ENCODE data around the gene TCEANC2.
"Not testable (repeated sequence)": the region's sequence is repeated elsewhere in the genome, so short reads cannot be mapped to it uniquely, and the experiment has no call there.

Gene TCEANC2

DNA sequence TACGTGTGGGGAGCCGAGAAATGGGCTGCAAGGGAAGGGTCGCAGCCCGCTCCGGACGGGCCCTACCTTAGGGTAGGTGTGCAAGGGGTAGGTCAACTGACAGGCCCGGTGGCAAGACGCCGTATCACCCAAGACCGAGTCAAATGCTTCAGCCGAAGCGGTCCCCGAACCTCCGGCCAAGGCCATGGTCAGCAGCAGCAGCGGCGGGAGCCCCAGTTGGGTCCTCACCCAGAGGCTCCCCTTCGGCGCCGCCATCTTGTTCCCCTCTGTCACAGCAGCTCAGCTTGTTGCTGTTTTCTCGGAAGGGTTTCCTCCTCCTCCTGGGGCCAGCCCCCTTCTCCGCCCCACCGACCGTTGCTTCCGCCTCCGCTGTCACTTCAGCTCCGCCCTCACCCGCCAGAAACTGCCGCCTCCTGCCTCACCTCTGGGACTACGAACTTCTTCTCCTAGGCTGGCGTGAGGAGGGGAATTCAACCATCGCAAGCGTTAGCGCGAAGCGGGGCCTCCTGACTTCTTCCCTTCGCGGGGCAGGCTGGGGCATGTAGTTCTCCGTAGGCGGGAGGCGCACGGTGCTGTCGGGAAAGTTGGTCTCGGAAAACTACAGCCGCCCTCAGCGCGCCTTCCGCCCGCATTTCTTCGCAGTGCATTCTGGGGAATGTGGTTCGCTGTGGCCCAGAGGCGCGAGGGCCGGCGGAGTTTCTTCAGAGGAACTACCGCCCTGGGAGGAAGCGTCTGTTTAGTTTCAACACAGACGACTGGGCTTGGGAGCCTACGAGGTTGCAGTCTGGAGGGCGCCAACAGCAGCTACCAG lies at the start of gene TCEANC2, which contains the start of gene TMEM59:
Gene TCEANC2, plus strand, starts transcription at position 675 of the 811 bp plus-strand sequence. CDS start 815 bp downstream, outside the sequence.
Gene TMEM59, minus strand, starts transcription at position 271 of the 811 bp plus-strand sequence. Its CDS starts 16 bp downstream, at position 255.
- DNase-seq: peak; percentile 96

- DNase-seq: peak; percentile 28
Observed at GRCh38 chr1:54003750-54004480, 49.5 kb upstream of the TCEANC2 start.

DNA sequence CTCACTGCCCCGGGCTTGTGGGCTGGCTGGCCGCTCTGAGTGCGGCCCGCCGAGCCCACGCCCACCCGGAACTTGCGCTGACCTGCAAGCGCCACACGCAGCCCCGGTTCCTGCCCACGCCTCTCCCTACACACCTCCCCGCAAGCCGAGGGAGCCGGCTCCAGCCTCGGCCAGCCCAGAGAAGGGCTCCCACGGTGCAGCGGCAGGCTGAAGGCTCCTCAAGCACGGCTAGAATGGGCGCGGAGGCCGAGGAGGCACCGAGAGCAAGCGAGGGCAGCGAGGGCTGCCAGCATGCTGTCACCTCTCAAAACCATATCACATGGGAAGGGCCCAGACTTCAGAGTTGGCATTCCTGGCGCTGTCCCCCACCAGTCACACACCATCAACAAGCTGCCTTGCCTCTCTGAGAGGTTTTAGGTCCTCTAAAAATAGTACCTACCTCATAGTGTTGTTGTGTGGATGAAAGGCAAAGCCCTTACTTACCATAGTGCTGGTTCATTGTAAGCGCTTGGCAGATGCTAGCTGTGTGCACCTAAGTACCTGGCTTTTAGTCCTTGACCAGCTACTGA lies 48.8 kb upstream of the TCEANC2 start:
- DNase-seq: peak; percentile 4

- DNase-seq: peak; percentile 28
Observed at GRCh38 chr1:54006508-54006907, 46.9 kb upstream of the TCEANC2 start.

- DNase-seq: peak; percentile 33
Observed at GRCh38 chr1:54007613-54008012, 45.8 kb upstream of the TCEANC2 start.

- peak; percentile 32 for DNase-seq
Observed at GRCh38 chr1:54008876-54009275, 44.5 kb upstream of the TCEANC2 start.

- DNase-seq: peak; percentile 21
Observed at GRCh38 chr1:54009406-54009805, 44.0 kb upstream of the TCEANC2 start.

GRCh38 chr1:54010415-54011117 lies 42.8 kb upstream of the TCEANC2 start:
- peak; percentile 37 for DNase-seq

GRCh38 chr1:54011316-54012007 lies 41.9 kb upstream of the TCEANC2 start:
- DNase-seq: peak; percentile 47

DNA sequence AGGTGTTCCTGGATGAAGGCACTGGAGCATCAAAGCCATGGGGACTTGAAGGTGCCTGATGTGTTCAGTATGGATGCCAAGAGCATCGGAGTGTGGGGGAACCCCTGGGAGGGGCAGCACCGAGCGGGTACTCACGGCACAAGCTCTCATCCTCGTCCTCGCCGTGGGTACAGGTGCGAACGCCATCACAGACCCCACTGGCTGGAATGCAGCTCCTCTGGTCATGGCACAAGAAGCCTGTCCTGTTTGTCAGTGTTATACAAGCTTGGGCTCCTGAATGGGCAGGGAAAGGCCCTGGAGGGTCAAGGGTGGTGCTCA lies 41.4 kb upstream of the TCEANC2 start:
- DNase-seq: no peak

GRCh38 chr1:54012863-54013262 lies 40.5 kb upstream of the TCEANC2 start:
- DNase-seq: peak; percentile 15

DNA sequence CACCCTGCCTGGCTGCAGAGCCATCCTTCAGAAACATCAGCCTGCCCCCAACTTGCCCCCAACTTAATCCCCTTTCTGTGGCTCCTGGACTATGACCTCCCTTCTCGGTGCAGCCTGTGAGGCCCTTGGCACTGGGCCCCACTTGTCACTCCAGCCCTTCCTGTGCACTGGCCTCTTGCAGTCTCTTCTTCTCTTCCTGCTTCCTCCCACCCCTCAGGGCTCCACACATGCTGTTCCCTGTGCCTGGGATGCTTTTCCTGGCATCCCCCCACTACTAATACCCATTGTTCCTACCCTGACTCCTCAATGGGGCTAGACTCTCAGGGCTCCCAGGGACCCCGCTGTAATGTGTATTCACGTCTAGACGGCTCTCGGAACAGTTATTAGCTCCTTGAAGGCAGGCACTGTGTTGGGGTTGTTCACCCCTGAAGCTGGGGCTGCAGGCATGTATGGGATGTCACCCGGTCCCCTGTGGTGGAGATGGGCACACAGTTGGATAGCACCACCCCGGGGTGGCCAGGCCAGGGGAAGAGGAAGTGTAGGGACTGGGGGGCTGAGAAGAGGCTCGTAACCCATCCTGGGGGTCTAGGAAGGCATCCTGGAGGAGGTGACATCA lies 39.9 kb upstream of the TCEANC2 start:
- peak; percentile 28 for DNase-seq

- peak; percentile 26 for DNase-seq
Observed at GRCh38 chr1:54014009-54014629, 39.3 kb upstream of the TCEANC2 start.

GRCh38 chr1:54016343-54017282 lies 36.8 kb upstream of the TCEANC2 start:
- peak; percentile 30 for DNase-seq

- DNase-seq: peak; percentile 32
Observed at GRCh38 chr1:54017979-54018378, 35.4 kb upstream of the TCEANC2 start, which contains the start of gene LDLRAD1. TSS of gene LDLRAD1 (minus strand) at chr1:54018186. CDS start at chr1:54018112, 74 bp downstream.

DNA sequence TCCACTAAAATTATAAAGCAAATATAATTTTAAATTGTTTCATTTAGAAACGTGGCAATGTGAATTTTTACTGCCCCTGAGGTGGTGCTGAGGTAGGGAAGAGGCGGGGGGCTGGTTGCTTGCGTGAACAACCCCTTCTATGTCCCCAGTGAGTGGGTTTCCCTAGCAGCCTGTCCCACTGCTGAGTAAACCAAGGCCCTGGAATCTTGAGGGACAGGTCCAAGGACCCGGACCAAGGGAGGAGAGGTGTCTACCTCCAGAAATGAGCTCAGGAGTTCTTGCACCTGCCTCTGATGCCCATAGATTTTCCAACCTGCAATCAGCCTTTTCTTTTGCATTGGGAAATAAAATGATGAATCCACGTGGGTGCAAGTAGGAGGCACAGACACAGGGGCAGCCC lies 34.8 kb upstream of the TCEANC2 start:
- peak; percentile 30 for DNase-seq

GRCh38 chr1:54019562-54020176 lies 33.7 kb upstream of the TCEANC2 start:
- DNase-seq: peak; percentile 21

DNA sequence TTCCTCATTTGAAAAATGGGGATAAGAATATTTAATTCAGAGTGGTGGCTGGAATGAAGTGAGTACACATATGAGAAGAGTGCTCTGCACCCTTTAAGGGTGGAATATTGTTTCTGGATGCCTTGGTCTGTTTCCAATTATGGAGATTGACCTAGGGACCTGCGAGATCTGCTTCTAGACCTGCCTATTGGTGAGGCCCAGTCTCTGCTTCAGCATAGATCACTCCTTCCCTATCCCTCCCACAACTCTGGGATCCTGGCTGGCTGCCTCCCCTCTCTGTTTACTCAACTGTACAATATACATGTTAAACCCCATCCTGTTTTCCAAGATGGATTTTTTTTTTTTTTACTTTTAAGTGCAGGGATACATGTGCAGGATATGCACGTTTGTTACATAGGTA lies 29.1 kb upstream of the TCEANC2 start:
- DNase-seq: peak; percentile 17

- not testable (repeated sequence) for DNase-seq
Observed at GRCh38 chr1:54024811-54025210, 28.6 kb upstream of the TCEANC2 start.

GRCh38 chr1:54027848-54028247 lies 25.6 kb upstream of the TCEANC2 start:
- DNase-seq: peak; percentile 13

Measured in activated CD8-positive, alpha-beta memory T cell treated with anti-CD3 and anti-CD28 coated beads for 24 hours (primary cell).